ENCODE measurements around the gene TRPM7.
"Not testable (repeated sequence)": the region's sequence is repeated elsewhere in the genome, so short reads cannot be mapped to it uniquely, and the experiment has no call there.

Gene TRPM7

DNA sequence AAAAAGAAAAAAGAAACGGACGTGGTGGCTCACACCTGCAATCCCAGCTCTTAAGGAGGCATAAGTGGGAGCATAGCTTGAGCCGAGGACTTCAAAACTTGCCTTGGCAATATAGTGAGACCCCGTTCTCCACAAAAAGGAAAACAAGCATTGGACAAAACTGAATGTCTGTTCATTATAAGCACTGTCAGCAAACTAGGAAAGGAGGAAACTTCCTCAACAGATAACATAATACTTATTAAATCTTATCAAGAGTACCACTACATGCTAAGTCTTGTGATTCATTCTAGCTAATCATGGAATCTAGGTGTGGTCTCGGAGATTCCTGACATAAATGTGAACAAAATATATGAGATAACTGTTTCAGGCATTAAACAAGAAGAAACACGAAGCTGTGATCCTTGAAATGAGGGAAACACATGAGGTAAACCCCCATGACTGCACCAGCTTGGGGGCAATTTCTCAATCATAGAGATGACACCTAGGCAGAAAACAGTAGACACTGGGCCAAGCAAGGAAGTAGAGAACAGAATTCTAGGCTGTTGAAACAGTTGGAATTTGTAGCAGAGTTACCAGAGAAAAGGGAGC is 33.3 kb downstream of the TRPM7 start:
- no peak for DNase-seq

DNA sequence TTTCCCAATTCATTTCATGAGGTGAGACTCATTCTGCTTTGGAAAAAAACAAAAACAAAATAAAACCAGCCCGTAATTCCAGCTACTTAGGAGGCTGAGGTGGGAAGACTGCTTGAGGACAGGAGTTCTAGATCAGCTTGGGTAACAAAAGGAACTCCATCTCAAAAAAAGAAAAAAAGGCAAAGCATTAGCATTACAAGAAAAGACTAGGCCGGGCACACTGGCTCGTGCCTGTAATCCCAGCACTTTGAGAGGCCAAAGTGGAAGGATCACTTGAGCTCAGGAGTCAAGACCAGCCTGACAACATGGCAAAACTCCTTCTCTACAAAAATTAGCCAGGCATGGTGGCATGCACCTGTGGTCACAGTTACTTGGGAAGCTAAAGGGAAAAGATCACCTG is 33.9 kb downstream of the TRPM7 start:
- no peak for DNase-seq

DNA sequence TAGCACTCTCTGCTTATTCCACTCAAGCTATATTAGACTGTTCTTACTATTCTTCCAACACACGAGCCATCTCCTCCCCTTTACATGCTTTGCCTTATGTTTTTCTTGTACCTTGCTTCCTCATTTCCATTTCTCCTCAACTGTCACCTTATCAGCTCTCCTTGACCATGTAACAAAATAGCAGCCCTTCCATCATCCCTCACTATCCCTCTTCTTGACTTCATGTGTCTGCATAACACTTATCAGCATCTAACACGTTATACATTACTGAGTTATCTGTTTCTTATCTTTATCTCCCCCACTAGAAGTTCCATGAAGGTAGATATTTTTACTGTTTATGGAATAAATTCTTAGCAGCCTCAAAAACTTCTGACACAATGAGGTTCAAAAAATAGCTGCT is 45.3 kb downstream of the TRPM7 start:
- DNase-seq: no peak

DNA sequence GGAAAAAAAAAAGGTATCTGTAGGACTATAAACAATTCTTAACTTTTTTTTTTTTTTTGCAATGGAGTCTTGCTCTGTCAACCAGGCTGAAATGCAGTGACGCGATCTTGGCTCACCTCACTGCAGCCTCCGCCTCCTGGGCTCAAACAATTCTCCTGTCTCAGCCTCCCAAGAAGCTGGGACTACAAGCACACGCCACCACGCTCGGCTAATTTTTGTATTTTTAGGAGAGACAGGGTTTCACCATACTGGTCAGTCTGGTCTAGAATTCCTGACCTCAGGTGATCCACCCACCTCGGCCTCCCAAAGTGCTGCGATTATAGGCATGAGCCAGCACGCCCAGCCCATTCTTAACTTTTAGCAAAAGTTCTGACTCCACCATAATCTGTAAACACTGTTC is 50.5 kb downstream of the TRPM7 start:
- DNase-seq: no peak

DNA sequence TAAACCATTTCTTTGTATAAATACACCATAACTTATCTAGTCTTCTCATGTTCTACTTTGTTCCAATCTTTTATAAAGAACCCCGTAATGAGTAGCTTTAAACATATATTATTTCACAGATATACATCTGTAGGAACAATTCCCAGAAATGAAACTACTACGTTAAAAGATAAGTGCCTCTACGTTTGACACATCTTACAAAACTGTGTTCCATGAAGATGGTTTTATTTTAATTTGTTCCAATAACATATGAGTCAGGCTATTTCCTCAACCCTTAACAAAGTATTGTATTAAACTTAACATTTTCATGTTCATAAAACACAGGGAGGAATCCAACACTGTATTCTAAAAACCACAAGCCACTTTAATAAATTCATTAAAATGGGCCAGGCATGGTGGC is 52.9 kb downstream of the TRPM7 start:
- peak; percentile 15 for DNase-seq

DNA sequence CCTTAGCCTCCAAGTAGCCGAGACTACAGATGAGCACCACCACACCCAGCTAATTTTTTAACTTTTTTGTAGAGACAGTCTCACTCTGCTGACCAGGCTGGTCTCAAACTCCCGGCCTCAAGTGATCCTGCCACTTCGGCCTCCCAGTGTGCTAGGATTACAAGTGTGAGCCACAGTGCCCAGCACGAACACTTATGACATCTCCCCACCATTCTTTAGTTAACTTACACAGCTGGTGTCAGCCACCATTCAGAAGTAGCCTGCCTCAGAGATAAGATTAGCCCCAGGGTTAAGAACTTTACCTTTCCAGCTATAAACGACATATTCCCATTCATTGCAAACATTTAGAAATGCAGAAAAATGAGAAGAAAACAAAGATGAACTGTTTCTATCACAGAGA is 58.2 kb downstream of the TRPM7 start:
- DNase-seq: no peak

DNA sequence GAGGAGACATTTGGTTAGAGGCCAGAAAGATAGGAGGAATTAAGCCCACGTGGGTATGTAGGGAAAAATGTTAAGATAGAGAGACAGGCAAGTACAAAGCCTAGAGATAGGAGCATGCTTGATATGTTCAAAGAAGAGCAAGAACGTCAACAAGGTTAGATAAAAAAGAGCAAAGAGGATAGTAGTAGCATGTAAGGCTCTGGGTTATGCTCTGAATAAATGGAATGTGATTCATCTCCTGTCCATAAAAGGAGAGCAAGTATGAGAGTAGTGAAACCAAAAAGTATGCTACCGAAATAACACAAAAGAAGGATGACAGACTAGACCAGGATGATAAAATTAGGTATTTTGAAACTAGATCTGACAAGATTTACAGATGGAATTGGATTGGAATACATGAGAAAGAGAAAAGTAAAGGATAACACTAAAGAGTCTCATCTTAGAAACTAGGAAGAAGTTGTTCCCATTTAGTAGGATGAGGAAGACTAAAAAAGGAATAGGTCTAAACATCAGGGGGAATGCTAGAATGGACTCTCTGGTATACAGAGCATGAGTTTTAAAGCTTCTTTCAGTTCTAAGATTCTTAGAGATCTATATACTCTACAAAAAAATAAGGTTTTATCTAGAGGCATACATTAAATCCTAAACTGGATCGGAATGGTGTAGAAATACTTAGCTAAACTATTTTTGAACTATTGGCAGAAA is 59.1 kb downstream of the TRPM7 start:
- peak; percentile 36 for DNase-seq

DNA sequence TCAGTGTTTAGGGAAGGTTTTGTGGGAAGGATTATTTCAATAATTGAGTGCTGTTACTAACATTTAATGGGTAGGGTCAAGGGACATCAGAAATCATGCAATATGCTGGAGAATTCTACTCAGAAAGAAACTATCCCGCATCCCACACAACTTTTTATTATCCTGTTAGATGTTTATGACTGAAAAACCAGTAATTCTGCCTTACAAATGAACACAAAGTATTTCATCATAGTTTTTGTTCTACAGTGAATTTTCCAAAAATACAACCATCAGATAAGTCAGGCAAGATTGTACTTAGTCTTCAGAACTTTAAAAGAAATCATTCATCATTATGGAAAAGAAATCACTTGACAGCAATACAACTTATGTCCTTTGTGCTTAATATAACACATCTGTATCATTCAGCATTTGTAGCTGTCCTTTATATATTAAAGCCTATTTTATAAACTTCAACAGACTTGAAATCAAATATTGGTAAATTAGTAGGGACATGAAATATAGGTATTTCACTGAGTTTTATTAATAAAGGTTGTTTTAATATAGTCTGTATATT is 61.9 kb downstream of the TRPM7 start:
- DNase-seq: no peak

DNA sequence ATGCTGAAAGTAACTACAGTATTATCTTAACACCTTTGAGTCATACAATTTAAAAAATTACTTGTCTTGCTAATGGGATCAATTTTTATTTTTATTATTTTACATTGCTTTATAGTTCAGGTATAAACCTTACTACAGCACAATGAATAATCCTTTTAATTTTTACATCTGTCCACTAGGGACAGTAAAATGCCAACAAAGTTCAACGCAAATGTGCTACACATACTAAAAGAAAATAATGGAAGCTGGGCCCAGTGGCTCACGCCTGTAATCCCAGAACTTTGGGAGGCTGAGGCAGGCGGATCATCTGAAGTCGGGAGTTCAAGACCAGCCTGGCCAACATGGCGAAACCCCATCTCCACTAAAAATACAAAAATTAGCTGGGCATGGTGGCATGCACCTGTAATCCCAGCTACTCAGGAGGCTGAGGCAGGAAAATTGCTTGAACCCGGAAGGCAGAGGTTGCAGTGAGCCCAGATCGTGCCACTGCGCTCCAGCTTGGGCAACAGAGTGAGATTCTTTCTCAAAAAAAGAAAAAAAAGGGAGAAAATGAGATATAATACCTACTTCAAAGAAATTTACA is 64.1 kb downstream of the TRPM7 start:
- peak; percentile 17 for DNase-seq

DNA sequence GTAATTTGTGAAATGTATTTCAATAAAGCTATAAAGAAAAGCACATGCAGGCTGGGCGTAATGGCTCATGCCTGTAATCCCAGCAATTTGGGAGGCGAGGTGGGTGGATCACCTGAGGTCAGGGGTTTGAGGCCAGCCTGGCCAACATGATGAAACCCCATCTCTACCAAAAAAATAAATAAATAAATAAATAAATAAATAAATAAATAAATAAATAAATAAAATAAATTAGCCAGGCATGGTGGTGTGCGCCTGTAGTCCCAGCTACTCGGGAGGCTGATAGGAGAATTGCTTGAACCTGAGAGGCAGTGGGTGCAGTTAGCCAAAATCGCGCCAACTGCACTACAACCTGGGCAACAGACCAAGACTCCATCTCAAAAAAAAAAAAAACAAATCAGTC is 69.6 kb downstream of the TRPM7 start:
- not testable (repeated sequence) for DNase-seq

DNA sequence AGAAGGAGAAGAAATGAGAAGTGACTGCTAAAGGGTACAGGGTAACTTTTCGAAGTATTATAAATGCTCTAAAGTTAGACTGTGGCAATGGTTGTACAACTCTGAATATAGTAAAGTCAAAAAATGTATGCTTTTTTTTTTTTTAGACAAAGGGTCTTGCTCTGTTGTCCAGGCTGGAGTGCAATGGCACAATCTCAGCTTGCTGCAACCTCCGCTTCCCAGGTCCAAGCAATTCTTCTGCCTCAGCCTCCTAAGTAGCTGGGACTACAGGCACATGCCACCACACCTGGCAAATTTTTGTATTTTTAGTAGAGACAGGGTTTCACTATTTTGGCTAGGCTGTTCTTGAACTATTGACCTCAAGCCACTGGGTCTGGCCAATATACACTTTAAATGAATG is 70.0 kb downstream of the TRPM7 start:
- not testable (repeated sequence) for DNase-seq

DNA sequence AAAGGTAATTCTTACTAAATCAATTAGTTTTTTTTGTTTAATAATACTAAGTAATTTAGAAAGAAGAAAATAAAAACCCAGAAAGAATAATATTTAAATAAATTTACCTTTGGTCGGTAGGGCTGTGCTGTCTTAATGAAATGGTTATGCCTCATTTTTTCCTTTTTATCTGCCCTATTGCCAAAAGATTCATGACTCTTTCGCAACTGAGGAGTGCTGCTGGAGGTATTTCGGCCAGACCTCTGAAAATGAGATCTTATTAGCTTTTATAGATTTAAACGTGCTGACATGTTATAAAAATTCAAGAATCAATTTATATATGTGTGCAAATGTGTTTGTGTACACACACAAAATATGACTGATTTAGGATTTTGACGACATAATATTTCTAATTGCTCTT is 73.0 kb downstream of the TRPM7 start:
- no peak for DNase-seq

DNA sequence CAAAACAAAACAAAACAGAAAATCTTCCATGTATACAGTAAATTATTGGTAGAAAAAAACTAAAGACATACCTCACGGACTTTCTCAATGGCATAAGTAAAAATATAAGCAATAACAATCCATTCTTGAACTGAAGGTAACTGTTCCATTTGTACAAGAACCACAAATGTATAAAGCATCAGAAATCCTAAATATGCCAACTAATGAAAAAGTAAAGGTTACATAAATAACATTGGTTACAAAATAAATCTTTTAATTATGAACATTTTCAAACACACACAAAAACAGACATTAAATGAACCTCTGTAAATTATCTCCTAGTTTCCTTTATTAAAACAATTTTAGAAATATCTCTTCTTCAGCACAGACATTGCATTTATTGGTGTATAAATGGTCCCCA is 79.5 kb downstream of the TRPM7 start:
- no peak for DNase-seq

DNA sequence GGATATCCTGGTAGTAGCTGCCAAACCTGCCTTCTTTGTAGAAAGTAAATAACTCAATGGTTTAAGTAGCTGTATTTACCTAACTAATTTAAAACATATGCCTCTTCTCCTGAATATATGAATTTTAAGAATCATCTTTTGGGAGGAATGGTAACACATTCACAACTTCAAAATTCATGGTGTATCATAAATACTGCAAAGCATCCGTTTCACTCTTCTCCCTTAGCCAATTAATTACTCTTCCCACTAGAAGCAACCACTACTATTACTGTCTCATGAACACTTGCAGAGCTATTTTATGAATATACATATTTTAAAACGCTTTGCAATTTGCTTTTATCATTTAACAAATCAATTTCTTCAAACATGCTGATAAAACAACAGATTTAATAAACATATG is 81.1 kb downstream of the TRPM7 start:
- DNase-seq: no peak

DNA sequence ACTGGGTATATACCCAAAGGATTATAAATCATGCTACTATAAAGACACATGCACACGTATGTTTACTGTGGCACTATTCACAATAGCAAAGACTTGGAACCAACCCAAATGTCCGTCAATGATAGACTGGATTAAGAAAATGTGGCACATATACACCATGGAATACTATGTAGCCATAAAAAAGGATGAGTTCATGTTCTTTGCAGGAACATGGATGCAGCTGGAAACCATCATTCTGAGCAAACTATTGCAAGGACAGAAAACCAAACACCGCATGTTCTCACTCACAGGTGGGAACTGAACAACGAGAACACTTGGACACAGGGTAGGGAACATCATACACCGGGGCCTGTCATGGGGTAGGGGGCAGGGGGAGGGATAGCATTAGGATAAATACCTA is 84.6 kb downstream of the TRPM7 start:
- not testable (repeated sequence) for DNase-seq

DNA sequence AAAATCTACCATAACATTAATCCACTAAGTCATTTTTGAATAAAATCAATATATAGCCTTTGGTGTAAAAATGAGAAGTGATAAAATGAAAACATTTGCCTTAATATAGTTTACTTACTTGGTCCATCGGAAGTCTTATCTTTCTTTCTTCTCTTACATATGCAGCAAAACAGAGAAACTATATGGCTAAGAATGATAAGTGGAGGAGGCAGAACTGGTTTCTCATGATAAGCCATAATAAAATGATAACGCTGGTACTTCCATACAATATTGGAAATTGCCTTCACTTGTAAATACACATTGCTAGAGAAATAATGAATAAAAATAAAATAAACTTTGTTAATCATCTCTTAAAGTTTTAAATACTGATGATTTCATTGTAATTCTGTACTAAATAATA is 92.3 kb downstream of the TRPM7 start:
- DNase-seq: no peak

DNA sequence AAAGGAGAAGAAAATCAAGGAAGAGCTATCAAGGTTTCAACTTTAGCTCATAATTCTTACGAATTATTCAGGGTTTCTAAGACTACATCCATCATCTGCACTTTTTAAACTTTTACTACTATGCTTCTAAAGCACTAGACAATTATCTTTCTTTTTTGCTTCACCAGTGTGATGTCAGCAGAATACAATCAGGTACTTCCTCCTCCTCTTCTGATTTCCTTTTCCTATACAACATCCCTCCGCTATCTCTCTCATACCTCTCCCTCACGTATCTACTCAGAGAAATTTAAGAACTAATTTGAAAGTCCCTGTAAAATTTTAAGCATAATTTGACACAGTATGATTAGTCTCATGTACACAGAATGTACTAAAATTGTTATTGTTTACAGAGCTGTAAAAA is 92.8 kb downstream of the TRPM7 start:
- no peak for DNase-seq

DNA sequence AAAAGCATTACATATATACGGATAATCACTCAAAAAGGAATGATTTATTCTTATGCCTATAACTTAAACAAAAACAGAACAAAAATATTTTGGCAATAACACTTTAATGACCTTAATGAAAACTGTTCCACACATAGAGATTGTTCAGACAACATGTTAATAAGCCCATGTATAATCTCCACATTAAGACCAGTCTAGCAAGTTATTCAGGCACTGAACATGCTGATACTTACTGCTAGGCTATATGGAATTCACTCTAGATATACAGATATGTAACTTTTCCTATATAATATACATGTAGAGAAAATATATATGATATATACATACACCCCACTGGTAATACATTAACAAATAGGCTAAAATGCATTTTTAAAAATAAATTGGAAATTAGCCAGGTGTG is 96.3 kb downstream of the TRPM7 start:
- no peak for DNase-seq

DNA sequence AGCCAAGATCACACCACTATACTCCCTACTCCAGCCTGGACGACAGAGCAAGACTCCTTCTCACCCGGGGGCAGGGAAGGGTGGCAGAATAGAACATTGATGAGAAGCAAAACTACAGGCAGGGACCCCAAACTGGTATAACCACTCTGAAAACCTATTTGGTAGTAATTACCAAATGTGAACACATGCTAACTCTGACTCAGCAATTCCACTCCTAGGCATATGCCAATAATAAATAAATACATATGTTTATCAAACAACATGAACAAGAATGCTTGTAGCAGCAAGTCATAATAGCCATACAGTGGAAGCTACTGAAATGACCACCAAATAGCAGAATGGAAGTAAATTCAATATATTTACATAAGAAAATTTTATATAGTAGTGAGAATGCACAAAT is 109.1 kb downstream of the TRPM7 start:
- DNase-seq: no peak

DNA sequence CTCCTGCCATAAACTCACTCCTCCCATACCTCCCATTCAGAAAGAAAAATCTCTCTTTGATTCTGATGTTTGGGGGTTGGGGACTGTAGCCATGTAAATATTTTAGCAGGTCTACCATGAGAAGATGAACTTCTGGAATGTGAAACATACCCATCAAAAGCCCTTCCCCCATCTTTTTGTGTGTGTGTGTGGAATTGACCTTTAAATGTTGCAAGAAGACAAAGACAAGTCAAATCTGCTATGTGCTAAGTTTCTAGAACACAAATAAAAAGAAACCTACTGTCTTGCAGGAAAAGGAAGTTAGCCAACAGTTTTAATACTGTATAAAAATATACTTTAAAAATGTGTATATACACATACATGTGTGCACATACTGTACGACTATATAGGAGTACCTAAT is 110.4 kb downstream of the TRPM7 start:
- no peak for DNase-seq

DNA sequence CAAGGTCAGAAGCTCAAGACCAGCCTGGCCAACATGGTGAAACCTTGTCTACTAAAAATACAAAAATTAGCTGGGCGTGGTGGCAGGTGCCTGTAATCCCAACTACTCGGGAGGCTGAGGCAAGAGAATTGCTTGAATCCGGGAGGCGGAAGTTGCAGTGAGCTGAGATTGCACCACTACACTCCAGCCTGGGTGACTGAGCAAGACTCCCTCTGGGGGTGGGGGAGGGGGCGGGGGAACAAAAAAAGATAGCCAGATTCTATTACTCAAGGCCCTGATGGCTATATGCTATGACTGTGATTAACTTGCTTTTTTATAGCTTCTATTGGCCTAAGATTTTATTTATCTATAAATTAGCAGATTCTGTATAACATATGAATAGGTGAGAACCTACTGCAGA is 112.8 kb downstream of the TRPM7 start:
- DNase-seq: not testable (repeated sequence)

DNA sequence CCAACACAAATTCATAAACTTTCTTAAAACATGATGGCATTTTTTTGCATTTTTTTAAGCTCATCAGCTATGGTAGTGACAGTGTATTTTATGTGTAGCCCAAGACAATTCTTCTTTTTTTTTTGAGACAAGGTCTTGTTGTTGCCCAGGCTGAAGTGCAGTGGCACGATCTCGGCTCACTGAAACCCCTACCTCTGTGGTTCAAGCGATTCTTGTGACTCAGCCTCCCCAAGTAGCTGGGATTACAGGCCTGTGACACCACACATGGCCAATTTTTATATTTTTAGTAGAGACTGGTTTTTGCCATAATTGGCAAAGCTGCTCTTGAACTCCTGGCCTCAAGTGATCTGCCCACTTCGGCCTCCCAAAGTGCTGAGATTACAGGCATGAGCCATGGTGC is 122.8 kb downstream of the TRPM7 start:
- no peak for DNase-seq

DNA sequence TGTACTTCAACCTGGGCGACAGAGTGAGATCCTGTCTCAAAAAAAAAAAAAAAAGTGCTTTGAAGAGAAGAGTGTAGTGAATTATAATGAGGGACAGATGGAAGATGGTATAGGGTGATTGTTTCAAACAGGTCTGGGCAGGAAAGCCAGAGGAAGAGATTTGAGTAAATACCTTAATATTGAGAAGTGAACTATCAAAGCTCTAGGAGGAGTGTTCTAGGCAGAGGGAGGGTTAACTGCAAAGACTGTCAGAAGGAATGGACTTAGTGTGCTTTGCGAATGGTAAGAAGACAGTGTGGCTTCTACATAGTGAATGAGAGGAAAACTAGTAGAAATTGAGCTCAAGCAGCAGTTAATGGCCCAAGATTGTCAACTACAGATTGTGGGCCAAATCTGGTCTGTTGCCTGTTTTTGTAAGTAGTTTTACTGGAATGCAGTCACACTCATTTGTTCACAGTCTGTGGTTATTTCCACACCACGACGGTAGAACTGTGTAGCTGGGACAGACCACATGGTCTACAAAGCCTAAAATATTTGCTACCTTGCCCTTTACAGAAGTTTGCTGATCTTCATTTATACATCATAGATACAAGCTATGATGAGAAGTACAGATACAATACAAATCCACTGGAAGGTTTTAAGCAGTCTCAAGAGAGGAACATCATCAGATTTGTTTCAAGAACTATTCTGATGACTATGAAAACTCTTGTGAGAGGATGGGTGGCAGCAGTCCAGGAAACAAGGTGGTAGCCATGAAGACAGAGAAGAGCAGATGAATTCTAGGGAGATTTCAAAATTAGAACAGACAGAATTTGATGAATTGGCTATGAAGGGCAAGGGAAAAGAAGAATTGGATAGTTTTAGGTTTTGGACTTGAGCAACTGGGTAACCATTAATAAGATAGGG is 123.6 kb downstream of the TRPM7 start:
- DNase-seq: no peak
